IMR-90 (cell line): ENCODE data around the gene ADAM17. TPM values are rescaled to one million over a fixed set of nuclear protein-coding genes. Genes with fewer than 3 reads are reported as not detected.

Source experiments
- ATAC-seq: fragments of 200-7000 bp; cut with Tn5 transposase; 2 replicates; pipeline ENCODE4 v1.9.1; 2020; ENCODE audit warnings: low read depth, mild to moderate bottlenecking, moderate library complexity
- BruUV-seq: library from RNA; stranded (reverse); fragments of 400-500 nt; replicated peaks from 2 replicates; lab custom pipeline; 2021; lab: Mats Ljungman, UMichigan
- CTCF ChIA-PET: fragments of 300-600 bp; formaldehyde crosslinking; extraction: SDS; loops from one replicate; lab custom pipeline; 2021; ENCODE audit warnings: antibody characterized with exemption; lab: Yijun Ruan, JAX
- POLR2A ChIA-PET: fragments of 300-600 bp; sonication (Branson Sonifier 250); formaldehyde crosslinking; loops from one replicate; lab custom pipeline; 2022; ENCODE audit warnings: antibody characterized with exemption; ENCODE audit not compliant: unreplicated experiment; lab: Charles Lee
- DNase-seq: peaks from one replicate; pipeline ENCODE4 v3.0.0; 2013
- H2AFZ ChIP-seq: replicated peaks from 2 replicates; pipeline ENCODE3; 2013; ENCODE audit warnings: low read length, mild to moderate bottlenecking; ENCODE audit not compliant: poor library complexity
- H2AK5ac ChIP-seq: 2 replicates; pipeline ENCODE4 v1.6.1; 2013; ENCODE audit warnings: low read depth, low read length, inconsistent platforms
- H2AK9ac ChIP-seq: replicated peaks from 2 replicates; pipeline ENCODE3; 2013; ENCODE audit warnings: mild to moderate bottlenecking, low read depth, low read length, moderate library complexity; ENCODE audit not compliant: poor library complexity
- H2BK120ac ChIP-seq: 2 replicates; pipeline ENCODE4 v1.6.1; 2013; ENCODE audit warnings: low read depth, low read length, inconsistent platforms
- H2BK15ac ChIP-seq: 3 replicates; pipeline ENCODE4 v1.6.1; 2013; ENCODE audit warnings: low read depth, low read length, inconsistent platforms
- H2BK20ac ChIP-seq: 2 replicates; pipeline ENCODE4 v1.6.1; 2013; ENCODE audit warnings: low read depth, mild to moderate bottlenecking, inconsistent platforms, low read length, moderate library complexity
- H2BK5ac ChIP-seq: 2 replicates; pipeline ENCODE4 v1.6.1; 2013; ENCODE audit warnings: mild to moderate bottlenecking, low read depth, low read length, inconsistent platforms; ENCODE audit not compliant: poor library complexity, severe bottlenecking
- H3K14ac ChIP-seq: replicated peaks from 2 replicates; pipeline ENCODE4 v1.6.1; 2013; ENCODE audit warnings: low read depth, low read length, inconsistent platforms
- H3K18ac ChIP-seq: 2 replicates; pipeline ENCODE4 v1.6.1; 2013; ENCODE audit warnings: low read depth, low read length, control low read depth
- H3K23ac ChIP-seq: 2 replicates; pipeline ENCODE4 v1.6.1; 2013; ENCODE audit warnings: low read depth, low read length, inconsistent platforms
- H3K27ac ChIP-seq: 2 replicates; pipeline ENCODE4 v1.5.1; 2013; ENCODE audit warnings: mild to moderate bottlenecking, control low read depth, low read length; ENCODE audit not compliant: insufficient read depth
- H3K27me3 ChIP-seq: 2 replicates; pipeline ENCODE4 v1.6.1; 2013; ENCODE audit warnings: low read length; ENCODE audit not compliant: control insufficient read depth, insufficient read depth
- H3K36me3 ChIP-seq: 2 replicates; pipeline ENCODE4 v1.6.1; 2013; ENCODE audit warnings: low read length, mixed read lengths; ENCODE audit not compliant: control insufficient read depth, insufficient read depth
- H3K4ac ChIP-seq: 2 replicates; pipeline ENCODE4 v1.6.1; 2013; ENCODE audit warnings: low read depth, low read length, inconsistent platforms
- H3K4me1 ChIP-seq: 2 replicates; pipeline ENCODE4 v1.6.1; 2013; ENCODE audit warnings: low read length, mixed read lengths; ENCODE audit not compliant: control insufficient read depth, insufficient read depth
- H3K4me2 ChIP-seq: 2 replicates; pipeline ENCODE4 v1.6.1; 2013; ENCODE audit warnings: low read depth, mild to moderate bottlenecking, control low read depth, low read length, moderate library complexity
- H3K4me3 ChIP-seq: 2 replicates; pipeline ENCODE4 v1.5.1; 2013; ENCODE audit warnings: low read depth, mild to moderate bottlenecking, control low read depth, low read length, moderate library complexity; ENCODE audit not compliant: insufficient read depth
- H3K56ac ChIP-seq: 2 replicates; pipeline ENCODE4 v1.6.1; 2013; ENCODE audit warnings: low read length, inconsistent platforms; ENCODE audit not compliant: insufficient read depth; ENCODE audit errors: extremely low read depth
- H3K79me1 ChIP-seq, 2 experiments: 2 replicates each; pipeline ENCODE4 v1.6.1; 2013; ENCODE audit warnings: low read length in 2 of 2, inconsistent platforms in 1 of 2, low read depth in 1 of 2
- H3K9ac ChIP-seq: 2 replicates; pipeline ENCODE4 v1.6.1; 2013; ENCODE audit warnings: low read depth, low read length, control low read depth
- H3K9me1 ChIP-seq: 2 replicates; pipeline ENCODE4 v1.6.1; 2013; ENCODE audit warnings: low read length, inconsistent platforms; ENCODE audit not compliant: insufficient read depth
- H3K9me3 ChIP-seq: 2 replicates; pipeline ENCODE4 v1.6.1; 2013; ENCODE audit warnings: low read length; ENCODE audit not compliant: control insufficient read depth, insufficient read depth
- H4K20me1 ChIP-seq: 2 replicates; pipeline ENCODE4 v1.6.1; 2013; ENCODE audit warnings: low read length, inconsistent platforms; ENCODE audit not compliant: insufficient read depth
- H4K5ac ChIP-seq: 2 replicates; pipeline ENCODE4 v1.6.1; 2013; ENCODE audit warnings: mild to moderate bottlenecking, low read depth, low read length, control low read depth
- H4K8ac ChIP-seq, 2 experiments: 2 replicates each; pipeline ENCODE4 v1.6.1; 2013; ENCODE audit warnings: low read depth in 2 of 2, low read length in 2 of 2, control low read depth in 1 of 2, inconsistent platforms in 1 of 2
- H4K91ac ChIP-seq: 2 replicates; pipeline ENCODE4 v1.6.1; 2013; ENCODE audit warnings: low read depth, low read length, inconsistent platforms; ENCODE audit not compliant: insufficient read depth
- BHLHE40 ChIP-seq: fragments of 150-350 bp; IDR thresholded peaks from 2 replicates; pipeline ENCODE4 v1.6.1; 2016; ENCODE audit warnings: mild to moderate bottlenecking, low read depth, low read length
- CEBPB ChIP-seq: IDR thresholded peaks from 2 replicates; pipeline ENCODE4 v1.6.1; 2012; ENCODE audit warnings: low read depth, low read length, improper control_type of control experiment
- CHD1 ChIP-seq: IDR thresholded peaks from 2 replicates; pipeline ENCODE4 v1.6.1; 2012; ENCODE audit warnings: low read depth, low read length, improper control_type of control experiment
- FOS ChIP-seq: fragments of 150-350 bp; IDR thresholded peaks from 2 replicates; pipeline ENCODE4 v1.6.1; 2016; ENCODE audit warnings: low read depth, low read length
- MAFK ChIP-seq: IDR thresholded peaks from 2 replicates; pipeline ENCODE4 v1.6.1; 2012; ENCODE audit warnings: low read depth, low read length, improper control_type of control experiment
- MAZ ChIP-seq: IDR thresholded peaks from 2 replicates; pipeline ENCODE4 v1.6.1; 2012; ENCODE audit warnings: low read depth, mild to moderate bottlenecking, low read length, improper control_type of control experiment, moderate library complexity, borderline replicate concordance
- MXI1 ChIP-seq: IDR thresholded peaks from 2 replicates; pipeline ENCODE4 v1.6.1; 2012; ENCODE audit warnings: low read depth, mild to moderate bottlenecking, low read length, moderate library complexity, borderline replicate concordance
- NFE2L2 ChIP-seq: fragments of 150-350 bp; IDR thresholded peaks from 2 replicates; pipeline ENCODE4 v1.6.1; 2016; ENCODE audit warnings: low read depth, mild to moderate bottlenecking, low read length
- POLR2A ChIP-seq: IDR thresholded peaks from 2 replicates; pipeline ENCODE4 v1.6.1; 2012; ENCODE audit warnings: mild to moderate bottlenecking, low read depth, low read length
- RAD21 ChIP-seq: IDR thresholded peaks from 2 replicates; pipeline ENCODE4 v1.6.1; 2012; ENCODE audit warnings: low read length, improper control_type of control experiment
- RCOR1 ChIP-seq: IDR thresholded peaks from 2 replicates; pipeline ENCODE4 v1.6.1; 2012; ENCODE audit warnings: mild to moderate bottlenecking, low read length, improper control_type of control experiment; ENCODE audit not compliant: insufficient replicate concordance
- RFX5 ChIP-seq: IDR thresholded peaks from 2 replicates; pipeline ENCODE4 v1.8.0; 2012; ENCODE audit warnings: low read depth, mild to moderate bottlenecking, low read length, moderate library complexity
- SMC3 ChIP-seq: fragments of 150-350 bp; IDR thresholded peaks from 2 replicates; pipeline ENCODE4 v1.6.1; 2016; ENCODE audit warnings: low read depth, mild to moderate bottlenecking, antibody characterized with exemption, low read length, moderate library complexity
- WGBS, 2 experiments: methylation state at CpG; one replicate each; pipeline versions ENCODE4 v1.1.5 to v1.1.7; 2013; ENCODE audit warnings: missing lambda C conversion rate in 2 of 2; ENCODE audit not compliant: insufficient read length in 1 of 2; ENCODE audit errors: extremely low coverage in 2 of 2; 5-methylcytosine and 5-hydroxymethylcytosine counted together
- dilution Hi-C: fragments of 300-500 bp; cut with HindIII; formaldehyde crosslinking; loops from one replicate; pipeline ENCODE4 v1.14.3; 2018; ENCODE audit warnings: low sequenced_read_pairs; ENCODE audit not compliant: unreplicated experiment
- in situ Hi-C: fragments of 300-500 bp; cut with MboI; formaldehyde crosslinking; loops from 3 replicates; pipeline ENCODE4 v1.14.3; 2019; ENCODE audit warnings: low sequenced_read_pairs, inconsistent platforms, mixed read lengths
- intact Hi-C: fragments of 100-400 bp; cut with micrococcal nuclease; formaldehyde crosslinking; loops from 2 replicates; pipeline ENCODE4 v1.10.0; 2022
- polyA plus RNA-seq, 3 experiments: library from polyadenylated mRNA; depleted of rRNA; stranded (reverse); fragments of >200 nt; gene quantifications; 2 replicates each; pipeline ENCODE4 v1.2.3, GENCODE V29; 2012; ENCODE audit warnings: low replicate concordance in 1 of 3
- total RNA-seq: library from RNA; depleted of rRNA; stranded (reverse); fragments of >200 nt; gene quantifications from 2 replicates; pipeline ENCODE4 v1.2.3, GENCODE V29; 2012
- TF ChIP-seq, protein P1 (sequence below): conservative IDR thresholded peaks from 2 replicates; pipeline ENCODE4 v1.5.1; 2012; ENCODE audit warnings: mild to moderate bottlenecking, low read depth, low read length, improper control_type of control experiment
- TF ChIP-seq, protein P2 (sequence below): fragments of 150-350 bp; IDR thresholded peaks from 2 replicates; pipeline ENCODE4 v1.6.1; 2016; ENCODE audit warnings: low read depth, mild to moderate bottlenecking, low read length, moderate library complexity, borderline replicate concordance
- TF ChIP-seq, protein P3 (sequence below): fragments of 150-350 bp; IDR thresholded peaks from 2 replicates; pipeline ENCODE4 v1.6.1; 2017; ENCODE audit warnings: mild to moderate bottlenecking, antibody characterized with exemption, low read length, low read depth

ADAM17 gene
- total and polyA plus RNA-seq, 2 of the 4 experiments (the other 2 are of a cell fraction), result 9.6 to 34.4 TPM

DNA sequence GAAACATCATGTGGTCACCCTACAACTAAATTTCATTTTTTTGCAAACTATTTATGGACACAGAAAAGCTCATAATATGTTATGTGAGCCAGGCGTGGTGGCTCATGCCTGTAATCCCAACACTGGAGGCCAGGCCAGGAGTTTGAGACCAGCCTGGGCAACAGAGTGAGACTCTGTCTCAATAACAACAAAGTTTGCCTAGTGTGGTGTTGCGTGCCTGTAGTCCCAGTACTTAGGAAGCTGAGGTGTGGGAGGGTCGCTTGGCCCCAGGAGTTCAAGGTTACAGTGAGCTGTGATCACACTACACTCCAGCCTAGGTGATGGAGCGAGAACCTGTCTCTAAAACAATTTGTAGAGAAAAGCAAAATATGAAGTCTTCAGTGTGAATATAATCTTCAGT, 75.5 kb downstream of the ADAM17 start:
- no peak overlapping the region for H3K9ac ChIP-seq
- dilution Hi-C loops (no loop called here), in situ Hi-C loops (no loop called here), intact Hi-C loops (no loop called here)
- H3K27ac ChIP-seq, result no peak overlapping the region
- no peak overlapping the region; the same call in 1 of the 2 replicates for H3K23ac ChIP-seq
- no peak overlapping the region for H4K91ac ChIP-seq
- H3K18ac ChIP-seq, result no peak overlapping the region
- H2AK5ac ChIP-seq, result no peak overlapping the region
- peaks cover 43% of the 10 kb centered on the region for H4K20me1 ChIP-seq
- H3K4me3 ChIP-seq, result no peak overlapping the region
- H4K8ac ChIP-seq, result no peak overlapping the region
- H2BK5ac ChIP-seq, result no peak overlapping the region
- no peak overlapping the region for H2BK120ac ChIP-seq
- H3K4me1 ChIP-seq, result peaks cover 19% of the 10 kb centered on the region
- POLR2A ChIA-PET, result no interaction called here
- H3K4ac ChIP-seq, result no peak overlapping the region
- TF ChIP-seq CHD1 (no peak), SMC3 (no peak), POLR2A (no peak), CEBPB (no peak), BHLHE40 (no peak), MXI1 (no peak), MAFK (no peak), FOS (no peak), RCOR1 (no peak), RAD21 (no peak), RFX5 (no peak), NFE2L2 (no peak), MAZ (no peak)
- TF ChIP-seq, protein P1, sequence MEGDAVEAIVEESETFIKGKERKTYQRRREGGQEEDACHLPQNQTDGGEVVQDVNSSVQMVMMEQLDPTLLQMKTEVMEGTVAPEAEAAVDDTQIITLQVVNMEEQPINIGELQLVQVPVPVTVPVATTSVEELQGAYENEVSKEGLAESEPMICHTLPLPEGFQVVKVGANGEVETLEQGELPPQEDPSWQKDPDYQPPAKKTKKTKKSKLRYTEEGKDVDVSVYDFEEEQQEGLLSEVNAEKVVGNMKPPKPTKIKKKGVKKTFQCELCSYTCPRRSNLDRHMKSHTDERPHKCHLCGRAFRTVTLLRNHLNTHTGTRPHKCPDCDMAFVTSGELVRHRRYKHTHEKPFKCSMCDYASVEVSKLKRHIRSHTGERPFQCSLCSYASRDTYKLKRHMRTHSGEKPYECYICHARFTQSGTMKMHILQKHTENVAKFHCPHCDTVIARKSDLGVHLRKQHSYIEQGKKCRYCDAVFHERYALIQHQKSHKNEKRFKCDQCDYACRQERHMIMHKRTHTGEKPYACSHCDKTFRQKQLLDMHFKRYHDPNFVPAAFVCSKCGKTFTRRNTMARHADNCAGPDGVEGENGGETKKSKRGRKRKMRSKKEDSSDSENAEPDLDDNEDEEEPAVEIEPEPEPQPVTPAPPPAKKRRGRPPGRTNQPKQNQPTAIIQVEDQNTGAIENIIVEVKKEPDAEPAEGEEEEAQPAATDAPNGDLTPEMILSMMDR, result no peak
- TF ChIP-seq, protein P2, sequence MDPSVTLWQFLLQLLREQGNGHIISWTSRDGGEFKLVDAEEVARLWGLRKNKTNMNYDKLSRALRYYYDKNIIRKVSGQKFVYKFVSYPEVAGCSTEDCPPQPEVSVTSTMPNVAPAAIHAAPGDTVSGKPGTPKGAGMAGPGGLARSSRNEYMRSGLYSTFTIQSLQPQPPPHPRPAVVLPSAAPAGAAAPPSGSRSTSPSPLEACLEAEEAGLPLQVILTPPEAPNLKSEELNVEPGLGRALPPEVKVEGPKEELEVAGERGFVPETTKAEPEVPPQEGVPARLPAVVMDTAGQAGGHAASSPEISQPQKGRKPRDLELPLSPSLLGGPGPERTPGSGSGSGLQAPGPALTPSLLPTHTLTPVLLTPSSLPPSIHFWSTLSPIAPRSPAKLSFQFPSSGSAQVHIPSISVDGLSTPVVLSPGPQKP, result no peak
- TF ChIP-seq, protein P3, sequence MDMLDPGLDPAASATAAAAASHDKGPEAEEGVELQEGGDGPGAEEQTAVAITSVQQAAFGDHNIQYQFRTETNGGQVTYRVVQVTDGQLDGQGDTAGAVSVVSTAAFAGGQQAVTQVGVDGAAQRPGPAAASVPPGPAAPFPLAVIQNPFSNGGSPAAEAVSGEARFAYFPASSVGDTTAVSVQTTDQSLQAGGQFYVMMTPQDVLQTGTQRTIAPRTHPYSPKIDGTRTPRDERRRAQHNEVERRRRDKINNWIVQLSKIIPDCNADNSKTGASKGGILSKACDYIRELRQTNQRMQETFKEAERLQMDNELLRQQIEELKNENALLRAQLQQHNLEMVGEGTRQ, result no peak
- no peak for DNase-seq
- H3K9me3 ChIP-seq, result no peaks in the 10 kb centered on the region
- no CpG with 5 or more reads among the region's 4 CpGs for WGBS, 2 experiments
- H4K5ac ChIP-seq, result no peak overlapping the region
- ATAC-seq, result no peak
- CTCF ChIA-PET, result no interaction called here
- H3K27me3 ChIP-seq, result no peaks in the 10 kb centered on the region
- no peak overlapping the region for H3K56ac ChIP-seq
- peaks cover 18% of the 10 kb centered on the region for H3K9me1 ChIP-seq
- no peak overlapping the region for H2BK20ac ChIP-seq
- BruUV-seq, result no TSS peak
- H3K4me2 ChIP-seq, result no peak overlapping the region
- peaks cover 30 to 84% of the 10 kb centered on the region in 2 experiments for H3K79me1 ChIP-seq
- H2AK9ac ChIP-seq, result no peak overlapping the region
- H2BK15ac ChIP-seq, result no peak overlapping the region
- peaks cover 52% of the 10 kb centered on the region for H3K36me3 ChIP-seq
- H2AFZ ChIP-seq, result no peak overlapping the region
- H3K14ac ChIP-seq, result no peak overlapping the region
